Suppressor macrophage (primary cell): ENCODE measurements around the gene AKAP13.

Source experiments
- DNase-seq, 4 experiments: peaks; one replicate each; pipeline ENCODE4 v3.0.0-alpha.2; 2020 to 2022

Gene AKAP13

GRCh38 chr15:85709250-85709649 lies 328.8 kb downstream of the AKAP13 start:
- no peak for DNase-seq

- peak in 1 of 4 experiments; percentile 61 for DNase-seq
Observed at GRCh38 chr15:85710340-85710842, 330.0 kb downstream of the AKAP13 start.

- DNase-seq = peak in 1 of 4 experiments; percentile 67
Observed at GRCh38 chr15:85711580-85712192, 331.3 kb downstream of the AKAP13 start.

GRCh38 chr15:85716261-85716660 lies 335.9 kb downstream of the AKAP13 start:
- no peak for DNase-seq

GRCh38 chr15:85717212-85717611 lies 336.8 kb downstream of the AKAP13 start:
- no peak for DNase-seq

- no peak for DNase-seq
Observed at GRCh38 chr15:85718271-85718971, 338.0 kb downstream of the AKAP13 start.

- DNase-seq = no peak
Observed at GRCh38 chr15:85718981-85719380, 338.6 kb downstream of the AKAP13 start.

- peak in 3 of 4 experiments; percentile 26 to 68 (median 50) for DNase-seq
Observed at GRCh38 chr15:85722374-85723152, 342.2 kb downstream of the AKAP13 start.

- DNase-seq = no peak
Observed at GRCh38 chr15:85723960-85724945, 343.9 kb downstream of the AKAP13 start.

- DNase-seq = no peak
Observed at GRCh38 chr15:85725019-85725418, 344.6 kb downstream of the AKAP13 start.

- no peak for DNase-seq
Observed at GRCh38 chr15:85725564-85725963, 345.2 kb downstream of the AKAP13 start.

- no peak for DNase-seq
Observed at GRCh38 chr15:85726454-85726853, 346.1 kb downstream of the AKAP13 start.

- no peak for DNase-seq
Observed at GRCh38 chr15:85727068-85727467, 346.7 kb downstream of the AKAP13 start.

GRCh38 chr15:85730001-85730820 lies 349.8 kb downstream of the AKAP13 start:
- peak; percentile 60 to 79 (median 72) for DNase-seq

- peak in 1 of 4 experiments; percentile 17 for DNase-seq
Observed at GRCh38 chr15:85733416-85733815, 353.0 kb downstream of the AKAP13 start.

GRCh38 chr15:85737061-85737460 lies 356.7 kb downstream of the AKAP13 start:
- DNase-seq = no peak

- no peak for DNase-seq
Observed at GRCh38 chr15:85741021-85741421, 360.6 kb downstream of the AKAP13 start.

GRCh38 chr15:85741662-85742061 lies 361.3 kb downstream of the AKAP13 start:
- DNase-seq = no peak

- DNase-seq = peak in 3 of 4 experiments; percentile 12 to 24 (median 16)
Observed at GRCh38 chr15:85742186-85742821, 361.9 kb downstream of the AKAP13 start.

- DNase-seq = no peak
Observed at GRCh38 chr15:85743392-85744055, 363.1 kb downstream of the AKAP13 start.
